Mesenchymal stem cell (in vitro differentiated cells and primary cell): ENCODE measurements around the gene RRAS2.

Experiments
- DNase-seq: peaks from one replicate; pipeline ENCODE4 v3.0.0-alpha.2; 2013
- H2AFZ ChIP-seq: one replicate; pipeline ENCODE4 v1.6.1; 2013; ENCODE audit warnings: low read depth, mild to moderate bottlenecking, control low read depth, inconsistent platforms, low read length, moderate library complexity
- H2AK5ac ChIP-seq: 2 replicates; pipeline ENCODE4 v1.6.1; 2013; ENCODE audit warnings: low read length, moderate library complexity, mild to moderate bottlenecking, inconsistent platforms; ENCODE audit not compliant: severe bottlenecking
- H2BK120ac ChIP-seq: one replicate; pipeline ENCODE4 v1.6.1; 2013; ENCODE audit warnings: low read depth, mild to moderate bottlenecking, inconsistent platforms, low read length, moderate library complexity
- H2BK12ac ChIP-seq, 2 experiments: one replicate each; pipeline ENCODE4 v1.6.1; 2013; ENCODE audit warnings: inconsistent platforms in 2 of 2, low read length in 2 of 2, mild to moderate bottlenecking in 2 of 2, moderate library complexity in 2 of 2, control low read depth in 1 of 2
- H2BK15ac ChIP-seq: one replicate; pipeline ENCODE4 v1.6.1; 2013; ENCODE audit warnings: mild to moderate bottlenecking, low read depth, inconsistent platforms; ENCODE audit not compliant: poor library complexity, severe bottlenecking
- H2BK5ac ChIP-seq: 2 replicates; pipeline ENCODE4 v1.6.1; 2013; ENCODE audit warnings: low read depth, mild to moderate bottlenecking, low read length, control low read depth, inconsistent platforms; ENCODE audit not compliant: poor library complexity, severe bottlenecking
- H3K14ac ChIP-seq, 2 experiments: one replicate each; pipeline ENCODE4 v1.6.1; 2013; ENCODE audit warnings: inconsistent platforms in 2 of 2, low read length in 2 of 2, control low read depth in 1 of 2, mild to moderate bottlenecking in 1 of 2, moderate library complexity in 1 of 2
- H3K18ac ChIP-seq, 2 experiments: one replicate each; pipeline ENCODE4 v1.6.1; 2013; ENCODE audit warnings: inconsistent platforms in 2 of 2, low read length in 2 of 2, control low read depth in 1 of 2, low read depth in 1 of 2, mild to moderate bottlenecking in 1 of 2
- H3K23ac ChIP-seq, 2 experiments: one replicate each; pipeline ENCODE4 v1.6.1; 2013; ENCODE audit warnings: inconsistent platforms in 2 of 2, low read length in 2 of 2, mild to moderate bottlenecking in 2 of 2, moderate library complexity in 2 of 2, control low read depth in 1 of 2
- H3K27ac ChIP-seq: 2 replicates; pipeline ENCODE4 v1.5.1; 2013; ENCODE audit warnings: mild to moderate bottlenecking, moderate library complexity, low read length, control low read depth, inconsistent platforms; ENCODE audit not compliant: poor library complexity, severe bottlenecking
- H3K27me3 ChIP-seq, 2 experiments: 2 replicates each; pipeline versions ENCODE4 v1.6.1 to v1.7.0; 2013; ENCODE audit warnings: low read length in 2 of 2, mild to moderate bottlenecking in 2 of 2, moderate library complexity in 2 of 2, control low read depth in 1 of 2, inconsistent platforms in 1 of 2; ENCODE audit not compliant: control insufficient read depth in 1 of 2, insufficient read depth in 1 of 2
- H3K36me3 ChIP-seq, 2 experiments: 2 replicates each; pipeline versions ENCODE4 v1.6.1 to v1.7.0; 2013; ENCODE audit warnings: low read length in 2 of 2, control low read depth in 1 of 2, inconsistent platforms in 1 of 2, low read depth in 1 of 2, mild to moderate bottlenecking in 1 of 2; ENCODE audit not compliant: insufficient read depth in 2 of 2, control insufficient read depth in 1 of 2
- H3K4ac ChIP-seq, 2 experiments: one replicate each; pipeline ENCODE4 v1.6.1; 2013; ENCODE audit warnings: inconsistent platforms in 2 of 2, low read length in 2 of 2, mild to moderate bottlenecking in 2 of 2, moderate library complexity in 2 of 2, control low read depth in 1 of 2, low read depth in 1 of 2
- H3K4me1 ChIP-seq: 2 replicates; pipeline ENCODE4 v1.6.1; 2013; ENCODE audit warnings: low read depth, low read length, control low read depth; ENCODE audit not compliant: control insufficient read depth, insufficient read depth
- H3K4me2 ChIP-seq: 2 replicates; pipeline ENCODE4 v1.6.1; 2013; ENCODE audit warnings: low read length, mild to moderate bottlenecking, inconsistent platforms; ENCODE audit not compliant: poor library complexity, severe bottlenecking
- H3K4me3 ChIP-seq, 2 experiments: 2 replicates each; pipeline versions ENCODE4 v1.5.1 to v1.7.0; 2013; ENCODE audit warnings: low read length in 2 of 2, mild to moderate bottlenecking in 2 of 2, control low read depth in 1 of 2, low read depth in 1 of 2; ENCODE audit not compliant: insufficient read depth in 1 of 2
- H3K79me1 ChIP-seq: replicated peaks from 2 replicates; pipeline ENCODE4 v1.6.1; 2013; ENCODE audit warnings: mild to moderate bottlenecking, control low read depth, low read length, inconsistent platforms; ENCODE audit not compliant: poor library complexity, severe bottlenecking
- H3K9ac ChIP-seq: 2 replicates; pipeline ENCODE4 v1.7.0; 2013; ENCODE audit warnings: mild to moderate bottlenecking, low read length, moderate library complexity
- H3K9me3 ChIP-seq: 2 replicates; pipeline ENCODE4 v1.7.0; 2013; ENCODE audit warnings: mild to moderate bottlenecking, low read length; ENCODE audit not compliant: control insufficient read depth
- H4K8ac ChIP-seq: one replicate; pipeline ENCODE4 v1.6.1; 2013; ENCODE audit warnings: inconsistent platforms, mild to moderate bottlenecking, low read length, moderate library complexity
- H4K91ac ChIP-seq: one replicate; pipeline ENCODE4 v1.6.1; 2013; ENCODE audit warnings: mild to moderate bottlenecking, low read length, inconsistent platforms
- WGBS: methylation state at CpG from one replicate; pipeline ENCODE4 v1.1.7; 2013; ENCODE audit warnings: mixed read lengths; 5-methylcytosine and 5-hydroxymethylcytosine counted together

Gene RRAS2

GRCh38 chr11:14360976-14361375 is 2.0 kb upstream of the RRAS2 start:
- no peaks in the 10 kb centered on the region for H3K36me3 ChIP-seq
- H3K18ac ChIP-seq: no peak overlapping the region
- 96% methylated on average over 17 of the region's 17 CpGs for WGBS
- peaks cover 4% of the 10 kb centered on the region for H3K79me1 ChIP-seq
- no peak overlapping the region for H2BK120ac ChIP-seq
- no peak overlapping the region for H2AFZ ChIP-seq
- H3K23ac ChIP-seq: no peak overlapping the region
- H3K4me1 ChIP-seq: peaks cover 2% of the 10 kb centered on the region
- H2BK5ac ChIP-seq: no peak overlapping the region
- H2BK12ac ChIP-seq: no peak overlapping the region
- H3K27ac ChIP-seq: no peak overlapping the region
- no peak overlapping the region for H4K8ac ChIP-seq
- no peak overlapping the region for H3K4me2 ChIP-seq
- H2AK5ac ChIP-seq: peak overlapping the region; percentile 3
- no peaks in the 10 kb centered on the region for H3K27me3 ChIP-seq
- H3K14ac ChIP-seq: no peak overlapping the region
- H4K91ac ChIP-seq: no peak overlapping the region
- H3K4ac ChIP-seq: no peak overlapping the region
- no peak overlapping the region for H3K9ac ChIP-seq
- DNase-seq: no peak
- no peaks in the 10 kb centered on the region for H3K9me3 ChIP-seq
- H2BK15ac ChIP-seq: no peak overlapping the region
- no peak overlapping the region for H3K4me3 ChIP-seq

GRCh38 chr11:14359501-14360031 is 583 bp upstream of the RRAS2 start:
- no peak overlapping the region for H2BK5ac ChIP-seq
- H3K4me2 ChIP-seq: peak overlapping the region; percentile 86
- peak overlapping the region; percentile 43 for H3K27ac ChIP-seq
- no peak overlapping the region for H3K14ac ChIP-seq
- peak overlapping the region in 1 of 2 experiments; percentile 15 for H3K23ac ChIP-seq
- no peak overlapping the region for H2AFZ ChIP-seq
- H3K79me1 ChIP-seq: peaks cover 3% of the 10 kb centered on the region
- no peaks in the 10 kb centered on the region for H3K36me3 ChIP-seq
- H3K9me3 ChIP-seq: no peaks in the 10 kb centered on the region
- H3K4me1 ChIP-seq: peaks cover 2% of the 10 kb centered on the region
- no peak overlapping the region for H2BK12ac ChIP-seq
- H2BK120ac ChIP-seq: no peak overlapping the region
- H2BK15ac ChIP-seq: no peak overlapping the region
- no peaks in the 10 kb centered on the region for H3K27me3 ChIP-seq
- H3K4me3 ChIP-seq: peak overlapping the region in 1 of 2 experiments; percentile 85
- H2AK5ac ChIP-seq: no peak overlapping the region
- no peak overlapping the region for H3K4ac ChIP-seq
- no peak overlapping the region for H4K91ac ChIP-seq
- H4K8ac ChIP-seq: no peak overlapping the region
- no peak for DNase-seq
- no peak overlapping the region for H3K18ac ChIP-seq
- WGBS: 82% methylated on average over 5 of the region's 5 CpGs
- H3K9ac ChIP-seq: peak overlapping the region; percentile 96

GRCh38 chr11:14357881-14358728 is 878 bp downstream of the RRAS2 start:
- Histone ChIP-seq H4K91ac (no peak overlapping the region), H3K4me3 (peak overlapping the region; percentile 93 to 99), H3K4ac (peak overlapping the region; percentile 40 to 91), H4K8ac (peak overlapping the region; percentile 84), H3K36me3 (peaks cover 0 to 4% of the 10 kb centered on the region in 2 experiments), H3K4me2 (peak overlapping the region; percentile 55), H3K14ac (peak overlapping the region in 1 of 2 experiments; percentile 88), H3K27me3 (no peaks in the 10 kb centered on the region), H3K23ac (peak overlapping the region in 1 of 2 experiments; percentile 98), H2BK5ac (peak overlapping the region; percentile 96), H3K18ac (peak overlapping the region; percentile 96 to 98), H3K79me1 (peaks cover 3% of the 10 kb centered on the region), H3K9ac (peak overlapping the region; percentile 96), H3K4me1 (no peaks in the 10 kb centered on the region), H2AK5ac (no peak overlapping the region), H2AFZ (peak overlapping the region; percentile 91), H3K27ac (peak overlapping the region; percentile 68), H3K9me3 (no peaks in the 10 kb centered on the region), H2BK120ac (peak overlapping the region; percentile 79), H2BK15ac (peak overlapping the region; percentile 57), H2BK12ac (peak overlapping the region in 1 of 2 experiments; percentile 6)
- peak; percentile 80 for DNase-seq
- under 1% methylated on average over 57 of the region's 73 CpGs for whole genome bisulfite sequencing

GRCh38 chr11:14356342-14356741 is 2.6 kb downstream of the RRAS2 start:
- H3K9me3 ChIP-seq: no peaks in the 10 kb centered on the region
- H4K8ac ChIP-seq: no peak overlapping the region
- no peak overlapping the region for H2AFZ ChIP-seq
- peak overlapping the region; percentile 18 for H3K4me2 ChIP-seq
- H3K4me3 ChIP-seq: peak overlapping the region in 1 of 2 experiments; percentile 93
- H2BK12ac ChIP-seq: no peak overlapping the region
- H3K18ac ChIP-seq: no peak overlapping the region
- no peaks in the 10 kb centered on the region for H3K4me1 ChIP-seq
- no peak overlapping the region for H2BK120ac ChIP-seq
- H2BK15ac ChIP-seq: no peak overlapping the region
- no peak overlapping the region for H3K27ac ChIP-seq
- no peak for DNase-seq
- no peak overlapping the region for H3K23ac ChIP-seq
- no peak overlapping the region for H4K91ac ChIP-seq
- WGBS: 100% methylated on average over 2 of the region's 2 CpGs
- no peaks in the 10 kb centered on the region for H3K27me3 ChIP-seq
- peaks cover 0 to 4% of the 10 kb centered on the region in 2 experiments for H3K36me3 ChIP-seq
- no peak overlapping the region for H3K9ac ChIP-seq
- H3K14ac ChIP-seq: no peak overlapping the region
- no peak overlapping the region for H3K4ac ChIP-seq
- peaks cover 3% of the 10 kb centered on the region for H3K79me1 ChIP-seq
- no peak overlapping the region for H2BK5ac ChIP-seq
- H2AK5ac ChIP-seq: no peak overlapping the region
